ENCODE data around the gene NOB1. TPM values are rescaled to one million over a fixed set of nuclear protein-coding genes. Genes with fewer than 3 reads are reported as not detected.
A peak's percentile ranks its signal among the peaks of the same experiment; 100 is the strongest.

NOB1 gene
- total and polyA plus RNA-seq, 3 donors from 2014 or later: 29.5 to 42.6 (median 34.6) TPM

DNA sequence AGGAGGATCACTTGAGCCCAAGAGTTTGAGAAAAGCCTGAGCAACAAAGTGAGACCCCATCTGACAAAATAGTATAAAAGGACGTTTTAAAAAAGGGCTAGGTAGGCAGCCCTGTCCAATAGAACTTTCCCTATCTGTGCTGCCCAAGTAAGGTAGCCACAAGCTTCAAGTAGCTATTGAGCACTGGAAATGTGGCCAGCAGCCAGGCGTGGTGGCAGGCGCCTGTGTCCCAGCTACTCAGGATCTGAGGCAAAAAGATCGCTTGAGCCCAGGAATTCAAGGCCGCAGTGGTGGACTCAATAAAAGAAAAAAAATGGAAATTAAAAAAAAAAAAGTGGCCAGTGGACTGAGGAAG, 26.8 kb downstream of the NOB1 start:
- Histone ChIP-seq H3K36me3 (ENCODE audit: low read depth, missing control alignments) (no peaks in the 10 kb centered on the region), H3K27ac (no peak overlapping the region), H3K27me3 (no peaks in the 10 kb centered on the region), H3K4me3 (no peak overlapping the region), H3K9me3 (no peaks in the 10 kb centered on the region), H3K4me1 (peaks cover 14% of the 10 kb centered on the region)
- intact Hi-C loops (cut with DNase I; ENCODE audit: low total_unique reads): no loop called here
- TF ChIP-seq, protein P1, sequence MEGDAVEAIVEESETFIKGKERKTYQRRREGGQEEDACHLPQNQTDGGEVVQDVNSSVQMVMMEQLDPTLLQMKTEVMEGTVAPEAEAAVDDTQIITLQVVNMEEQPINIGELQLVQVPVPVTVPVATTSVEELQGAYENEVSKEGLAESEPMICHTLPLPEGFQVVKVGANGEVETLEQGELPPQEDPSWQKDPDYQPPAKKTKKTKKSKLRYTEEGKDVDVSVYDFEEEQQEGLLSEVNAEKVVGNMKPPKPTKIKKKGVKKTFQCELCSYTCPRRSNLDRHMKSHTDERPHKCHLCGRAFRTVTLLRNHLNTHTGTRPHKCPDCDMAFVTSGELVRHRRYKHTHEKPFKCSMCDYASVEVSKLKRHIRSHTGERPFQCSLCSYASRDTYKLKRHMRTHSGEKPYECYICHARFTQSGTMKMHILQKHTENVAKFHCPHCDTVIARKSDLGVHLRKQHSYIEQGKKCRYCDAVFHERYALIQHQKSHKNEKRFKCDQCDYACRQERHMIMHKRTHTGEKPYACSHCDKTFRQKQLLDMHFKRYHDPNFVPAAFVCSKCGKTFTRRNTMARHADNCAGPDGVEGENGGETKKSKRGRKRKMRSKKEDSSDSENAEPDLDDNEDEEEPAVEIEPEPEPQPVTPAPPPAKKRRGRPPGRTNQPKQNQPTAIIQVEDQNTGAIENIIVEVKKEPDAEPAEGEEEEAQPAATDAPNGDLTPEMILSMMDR (IDR thresholded peaks at IDR 0.05): no peak
- no peak for TF ChIP-seq POLR2A (IDR thresholded peaks at IDR 0.05)
- 69 to 79% methylated on average over 5 of the region's 5 CpGs for WGBS, 2 donors
- DNase-seq: peak; percentile 36

DNA sequence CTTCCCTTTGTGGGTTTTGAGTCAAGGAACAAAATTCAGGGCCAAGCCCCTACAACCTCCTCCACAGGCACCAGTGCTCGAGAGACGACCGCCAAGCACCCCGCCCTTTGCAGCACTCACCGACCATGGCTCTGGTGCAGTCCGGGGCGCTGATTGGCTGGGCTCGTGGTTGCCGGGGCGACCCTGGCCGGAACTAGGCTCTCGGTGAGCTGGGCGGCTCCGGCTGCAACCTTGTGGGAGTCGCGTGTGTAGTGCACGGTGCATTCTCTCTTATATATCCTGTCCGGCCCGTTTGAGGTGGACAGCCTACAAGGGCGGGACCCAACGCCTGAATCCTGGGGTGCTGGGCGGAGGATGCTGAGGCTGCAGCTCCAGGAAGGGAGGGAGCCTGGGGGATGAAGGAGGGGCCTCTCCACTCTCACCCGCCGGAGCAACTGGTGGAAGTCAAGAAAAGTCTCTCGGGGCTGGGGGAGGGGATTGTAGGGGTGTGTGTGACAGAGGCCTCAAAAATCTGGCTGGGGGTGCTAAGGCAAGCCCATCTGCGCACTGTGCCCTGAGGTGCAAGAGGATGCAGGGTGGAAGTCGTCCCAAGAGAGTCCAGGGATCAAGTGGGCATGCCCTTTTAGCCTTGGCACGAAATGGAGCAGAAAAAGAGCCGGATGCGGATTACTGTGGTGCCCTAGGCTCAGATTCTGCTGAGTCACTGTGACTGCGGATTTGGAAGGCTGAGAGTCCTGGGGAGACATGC, 28.2 kb downstream of the NOB1 start, which contains the start of gene NQO1:
TSS of gene NQO1 (minus strand) at position 248 of the 748 bp plus-strand sequence. CDS start at position 127, 121 bp downstream.
- Histone ChIP-seq H3K4me3 (peak within 1 kb of the TSS; percentile 44 to 57), H3K27ac (peak within 1 kb of the TSS in 1 of 2 donors; percentile 72), H3K27me3 (no peaks in the 10 kb centered on the region), H3K9me3 (no peaks in the 10 kb centered on the region), H3K4me1 (peaks cover 14% of the 10 kb centered on the region), H3K36me3 (ENCODE audit: low read depth, missing control alignments) (no peaks in the 10 kb centered on the region)
- TF ChIP-seq POLR2A (IDR thresholded peaks at IDR 0.05): no peak
- TF ChIP-seq, protein P1 (IDR thresholded peaks at IDR 0.05): no peak
- WGBS, 2 donors: 0 to 5% methylated on average over 11 to 30 of the region's 31 CpGs
- intact Hi-C loops (cut with DNase I; ENCODE audit: low total_unique reads): no loop called here
- DNase-seq: peak; percentile 95

DNA sequence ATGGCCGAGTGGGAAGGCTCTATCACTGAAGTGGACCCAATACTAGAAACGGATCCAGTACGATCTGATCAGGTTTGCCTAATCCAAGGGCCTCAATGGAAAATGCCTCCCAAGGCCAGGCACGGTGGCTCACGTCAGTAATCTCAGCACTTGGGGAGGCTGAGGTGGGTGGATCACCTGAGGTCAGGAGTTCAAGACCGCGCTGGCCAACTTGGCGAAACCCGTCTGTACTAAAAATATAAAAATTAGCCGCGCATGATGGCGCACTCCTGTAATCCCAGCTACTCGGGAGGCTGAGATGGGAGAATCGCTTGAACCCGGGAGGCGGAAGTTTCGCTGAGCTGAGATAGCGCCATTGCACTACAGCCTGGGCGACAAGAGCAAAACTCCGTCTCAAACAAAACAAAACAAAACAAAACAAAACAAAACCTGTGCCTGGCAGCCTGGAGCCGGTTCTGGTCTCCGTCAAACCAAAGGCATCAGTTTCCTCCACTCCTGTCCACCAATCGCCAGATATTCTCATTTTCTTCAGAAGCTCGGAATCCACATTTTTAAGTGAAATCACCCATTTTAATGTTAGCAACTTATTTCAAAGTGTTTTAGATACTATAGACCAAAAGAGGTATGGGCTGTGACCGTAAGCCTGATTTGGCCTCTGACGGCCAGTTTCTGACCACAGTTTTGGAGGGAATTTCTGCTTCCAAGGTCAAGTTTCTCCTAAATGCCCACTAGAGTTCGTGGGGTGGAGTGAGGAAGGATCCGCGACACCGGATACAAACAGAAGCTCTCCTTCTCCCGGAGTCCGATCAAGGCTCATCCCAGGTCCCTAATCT, 29.0 kb downstream of the NOB1 start:
- no peaks in the 10 kb centered on the region for H3K27me3 ChIP-seq
- intact Hi-C loops (cut with DNase I; ENCODE audit: low total_unique reads): no loop called here
- DNase-seq: no peak
- peaks cover 14% of the 10 kb centered on the region for H3K4me1 ChIP-seq
- TF ChIP-seq POLR2A (IDR thresholded peaks at IDR 0.05): no peak
- TF ChIP-seq, protein P1 (IDR thresholded peaks at IDR 0.05): no peak
- H3K36me3 ChIP-seq (ENCODE audit: low read depth, missing control alignments): no peaks in the 10 kb centered on the region
- H3K4me3 ChIP-seq: peak overlapping the region; percentile 44 to 57
- H3K9me3 ChIP-seq: no peaks in the 10 kb centered on the region
- peak overlapping the region in 1 of 2 donors; percentile 47 for H3K27ac ChIP-seq
- WGBS, 2 donors: 47 to 53% methylated on average over 24 to 32 of the region's 32 CpGs

DNA sequence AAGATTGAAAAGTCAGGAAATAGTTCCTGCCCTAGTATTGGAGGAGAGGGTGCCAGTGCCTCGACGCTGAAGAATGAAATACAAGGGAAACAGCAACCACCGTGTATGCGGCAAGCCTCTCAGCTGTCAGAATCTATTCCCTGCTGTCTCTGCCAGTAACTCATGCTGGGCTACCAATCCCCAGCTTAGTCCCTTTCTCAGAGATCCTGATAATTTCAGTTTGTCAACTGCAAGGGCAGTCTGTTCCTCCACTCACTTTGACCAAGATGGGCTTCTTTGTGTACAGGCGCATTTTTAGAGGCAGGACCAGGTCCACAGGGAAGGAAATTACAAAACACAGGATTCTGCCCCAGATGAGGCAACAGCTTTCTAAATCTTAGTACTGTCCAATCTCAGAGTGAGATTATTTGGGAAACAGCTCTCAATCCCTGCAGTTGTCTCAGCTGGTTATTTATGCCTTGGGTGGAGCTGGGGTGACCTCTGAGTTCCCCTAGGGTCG, 29.7 kb downstream of the NOB1 start:
- intact Hi-C loops (cut with DNase I; ENCODE audit: low total_unique reads): no loop called here
- Histone ChIP-seq H3K36me3 (ENCODE audit: low read depth, missing control alignments) (no peaks in the 10 kb centered on the region), H3K4me1 (peaks cover 14% of the 10 kb centered on the region), H3K27me3 (no peaks in the 10 kb centered on the region), H3K9me3 (no peaks in the 10 kb centered on the region), H3K4me3 (no peak overlapping the region), H3K27ac (peak overlapping the region in 1 of 2 donors; percentile 28)
- WGBS, 2 donors: 43 to 58% methylated on average over 6 of the region's 6 CpGs
- TF ChIP-seq, protein P1 (IDR thresholded peaks at IDR 0.05): no peak
- no peak for TF ChIP-seq POLR2A (IDR thresholded peaks at IDR 0.05)
- no peak for DNase-seq
